ENCODE data around the gene SAP30BP.

The SAP30BP gene

GRCh38 chr17:75642182-75642783 is 24.9 kb upstream of the SAP30BP start:
- Histone ChIP-seq H3K36me3 (ENCODE audit: insufficient read depth, low read length) (peaks cover 5% of the 10 kb centered on the region; the same call in 1 of the 2 replicates), H3K9me3 (ENCODE audit: insufficient read depth, low read length, severe bottlenecking) (no peaks in the 10 kb centered on the region), H3K4me2 (ENCODE audit: insufficient read depth, low read length) (no peak overlapping the region), H2AFZ (ENCODE audit: low read depth, low read length) (no peak overlapping the region), H3K4me1 (ENCODE audit: insufficient read depth, low read length) (no peaks in the 10 kb centered on the region), H3K27ac (ENCODE audit: low read length) (no peak overlapping the region), H4K20me1 (ENCODE audit: insufficient read depth, low read length) (no peaks in the 10 kb centered on the region; the same call in 1 of the 2 replicates), H3K79me2 (ENCODE audit: insufficient read depth, low read length) (no peaks in the 10 kb centered on the region), H3K27me3 (ENCODE audit: insufficient read depth, low read length, poor library complexity) (no peaks in the 10 kb centered on the region), H3K9ac (ENCODE audit: low read depth, low read length) (no peak overlapping the region), H3K4me3 (ENCODE audit: low read depth in 1 of 2, low read length in 2 of 2) (no peak overlapping the region)
- no peak for DNase-seq
- ATAC-seq (ENCODE audit: insufficient read depth, low read depth): no peak
- TF ChIP-seq CTCF (IDR thresholded peaks at IDR 0.05; ENCODE audit: borderline replicate concordance, extremely low read depth, low read length, poor library complexity, severe bottlenecking): no peak
- TF ChIP-seq EZH2 (IDR thresholded peaks at IDR 0.05; ENCODE audit: borderline replicate concordance, low read depth, low read length, severe bottlenecking): no peak

GRCh38 chr17:75642784-75643642 is 24.1 kb upstream of the SAP30BP start:
- H3K79me2 ChIP-seq (ENCODE audit: insufficient read depth, low read length): no peaks in the 10 kb centered on the region
- H3K4me3 ChIP-seq (ENCODE audit: low read depth in 1 of 2, low read length in 2 of 2): no peak overlapping the region
- no peaks in the 10 kb centered on the region for H3K9me3 ChIP-seq (ENCODE audit: insufficient read depth, low read length, severe bottlenecking)
- peaks cover 5% of the 10 kb centered on the region; the same call in 1 of the 2 replicates for H3K36me3 ChIP-seq (ENCODE audit: insufficient read depth, low read length)
- no peak overlapping the region for H3K4me2 ChIP-seq (ENCODE audit: insufficient read depth, low read length)
- DNase-seq (no peak), ATAC-seq (ENCODE audit: insufficient read depth, low read depth) (no peak)
- H2AFZ ChIP-seq (ENCODE audit: low read depth, low read length): no peak overlapping the region
- H3K9ac ChIP-seq (ENCODE audit: low read depth, low read length): no peak overlapping the region
- no peaks in the 10 kb centered on the region for H3K27me3 ChIP-seq (ENCODE audit: insufficient read depth, low read length, poor library complexity)
- no peaks in the 10 kb centered on the region for H3K4me1 ChIP-seq (ENCODE audit: insufficient read depth, low read length)
- H3K27ac ChIP-seq (ENCODE audit: low read length): no peak overlapping the region
- TF ChIP-seq EZH2 (IDR thresholded peaks at IDR 0.05; ENCODE audit: borderline replicate concordance, low read depth, low read length, severe bottlenecking): no peak
- no peak for TF ChIP-seq CTCF (IDR thresholded peaks at IDR 0.05; ENCODE audit: borderline replicate concordance, extremely low read depth, low read length, poor library complexity, severe bottlenecking)
- H4K20me1 ChIP-seq (ENCODE audit: insufficient read depth, low read length): no peaks in the 10 kb centered on the region; the same call in 1 of the 2 replicates

GRCh38 chr17:75643643-75644017 is 23.5 kb upstream of the SAP30BP start:
- no peak for TF ChIP-seq EZH2 (IDR thresholded peaks at IDR 0.05; ENCODE audit: borderline replicate concordance, low read depth, low read length, severe bottlenecking)
- no peak for TF ChIP-seq CTCF (IDR thresholded peaks at IDR 0.05; ENCODE audit: borderline replicate concordance, extremely low read depth, low read length, poor library complexity, severe bottlenecking)
- no peak overlapping the region for H3K9ac ChIP-seq (ENCODE audit: low read depth, low read length)
- no peak overlapping the region for H2AFZ ChIP-seq (ENCODE audit: low read depth, low read length)
- H4K20me1 ChIP-seq (ENCODE audit: insufficient read depth, low read length): no peaks in the 10 kb centered on the region; the same call in 1 of the 2 replicates
- DNase-seq (no peak), ATAC-seq (ENCODE audit: insufficient read depth, low read depth) (no peak)
- H3K4me1 ChIP-seq (ENCODE audit: insufficient read depth, low read length): no peaks in the 10 kb centered on the region
- H3K4me2 ChIP-seq (ENCODE audit: insufficient read depth, low read length): no peak overlapping the region
- no peaks in the 10 kb centered on the region for H3K9me3 ChIP-seq (ENCODE audit: insufficient read depth, low read length, severe bottlenecking)
- H3K4me3 ChIP-seq (ENCODE audit: low read depth in 1 of 2, low read length in 2 of 2): no peak overlapping the region
- no peaks in the 10 kb centered on the region for H3K79me2 ChIP-seq (ENCODE audit: insufficient read depth, low read length)
- H3K36me3 ChIP-seq (ENCODE audit: insufficient read depth, low read length): peaks cover 5% of the 10 kb centered on the region; the same call in 1 of the 2 replicates
- H3K27me3 ChIP-seq (ENCODE audit: insufficient read depth, low read length, poor library complexity): no peaks in the 10 kb centered on the region
- no peak overlapping the region for H3K27ac ChIP-seq (ENCODE audit: low read length)
